SK-N-MC (cell line): ENCODE results near the gene NEDD4L.

ENCODE experiments used
- DNase-seq: peaks from one replicate; pipeline ENCODE4 v3.0.0-alpha.2; 2011; ENCODE audit warnings: low read depth, low spot score
- H3K27ac ChIP-seq: fragments of 200-600 bp; sonication (generic); 2 replicates; pipeline ENCODE4 v1.5.1; 2016; ENCODE audit warnings: mixed run types
- H3K36me3 ChIP-seq: fragments of 200-600 bp; sonication (generic); 2 replicates; pipeline ENCODE4 v1.6.1; 2017; ENCODE audit warnings: antibody characterized with exemption, low read length, mixed read lengths; ENCODE audit not compliant: insufficient read depth
- H3K4me3 ChIP-seq: fragments of 200-600 bp; sonication (generic); 2 replicates; pipeline ENCODE4 v1.5.1; 2016
- H3K9ac ChIP-seq: fragments of 200-600 bp; sonication (generic); 2 replicates; pipeline ENCODE4 v1.8.0; 2017; ENCODE audit warnings: mixed run types, mixed read lengths; ENCODE audit not compliant: insufficient read length
- H3K9me3 ChIP-seq: fragments of 200-600 bp; sonication (generic); 2 replicates; pipeline ENCODE4 v1.6.1; 2017; ENCODE audit warnings: low read depth, mild to moderate bottlenecking, antibody characterized with exemption, low read length, moderate library complexity, mixed read lengths
- EZH2 ChIP-seq: fragments of 200-600 bp; sonication (generic); IDR thresholded peaks from one replicate; pipeline ENCODE4 v1.6.1; 2017; ENCODE audit warnings: antibody characterized with exemption
- FOXP2 ChIP-seq: optimal IDR thresholded peaks from 2 replicates; pipeline ENCODE3; 2011; ENCODE audit warnings: mild to moderate bottlenecking, moderate library complexity; ENCODE audit not compliant: insufficient read depth; ENCODE audit errors: extremely low read length, control extremely low read depth
- POLR2AphosphoS5 ChIP-seq: IDR thresholded peaks from 2 replicates; pipeline ENCODE4 v1.6.1; 2012; ENCODE audit warnings: mild to moderate bottlenecking, low read depth, low read length, borderline replicate concordance

Gene NEDD4L

GRCh38 chr18:58354051-58354450 is 310.0 kb downstream of the NEDD4L start:
- no peaks in the 10 kb centered on the region for H3K9me3 ChIP-seq
- no peak for DNase-seq
- no peak overlapping the region for H3K4me3 ChIP-seq
- no peak overlapping the region for H3K27ac ChIP-seq
- TF ChIP-seq EZH2 (no peak), FOXP2 (no peak), POLR2AphosphoS5 (no peak)
- no peaks in the 10 kb centered on the region for H3K36me3 ChIP-seq
- no peak overlapping the region for H3K9ac ChIP-seq

GRCh38 chr18:58354791-58355190 is 310.8 kb downstream of the NEDD4L start:
- H3K27ac ChIP-seq: no peak overlapping the region
- no peak for DNase-seq
- no peaks in the 10 kb centered on the region for H3K36me3 ChIP-seq
- H3K4me3 ChIP-seq: no peak overlapping the region
- no peaks in the 10 kb centered on the region for H3K9me3 ChIP-seq
- H3K9ac ChIP-seq: no peak overlapping the region
- TF ChIP-seq FOXP2 (no peak), EZH2 (no peak), POLR2AphosphoS5 (no peak)

- H3K9me3 ChIP-seq: no peaks in the 10 kb centered on the region
- no peak overlapping the region for H3K27ac ChIP-seq
- DNase-seq: no peak
- no peak overlapping the region for H3K9ac ChIP-seq
- no peaks in the 10 kb centered on the region for H3K36me3 ChIP-seq
- H3K4me3 ChIP-seq: no peak overlapping the region
- TF ChIP-seq POLR2AphosphoS5 (no peak), FOXP2 (no peak), EZH2 (no peak)
Observed at GRCh38 chr18:58355243-58355642, 311.2 kb downstream of the NEDD4L start.

GRCh38 chr18:58359218-58359617 is 315.2 kb downstream of the NEDD4L start:
- no peak overlapping the region for H3K9ac ChIP-seq
- no peak overlapping the region for H3K4me3 ChIP-seq
- DNase-seq: no peak
- TF ChIP-seq POLR2AphosphoS5 (no peak), EZH2 (no peak), FOXP2 (no peak)
- H3K9me3 ChIP-seq: no peaks in the 10 kb centered on the region
- H3K27ac ChIP-seq: no peak overlapping the region
- H3K36me3 ChIP-seq: no peaks in the 10 kb centered on the region

GRCh38 chr18:58359620-58360019 is 315.6 kb downstream of the NEDD4L start:
- no peak overlapping the region for H3K9ac ChIP-seq
- no peak overlapping the region for H3K27ac ChIP-seq
- no peak for DNase-seq
- H3K36me3 ChIP-seq: no peaks in the 10 kb centered on the region
- TF ChIP-seq POLR2AphosphoS5 (no peak), FOXP2 (no peak), EZH2 (no peak)
- H3K4me3 ChIP-seq: no peak overlapping the region
- H3K9me3 ChIP-seq: no peaks in the 10 kb centered on the region

- Histone ChIP-seq H3K36me3 (no peaks in the 10 kb centered on the region), H3K27ac (no peak overlapping the region)
- TF ChIP-seq FOXP2: no peak
- TF ChIP-seq POLR2AphosphoS5: no peak
- TF ChIP-seq EZH2: no peak
Observed at GRCh38 chr18:58360324-58360723, 316.3 kb downstream of the NEDD4L start.

GRCh38 chr18:58361212-58361611 is 317.2 kb downstream of the NEDD4L start:
- TF ChIP-seq POLR2AphosphoS5 (no peak), EZH2 (no peak), FOXP2 (no peak)
- no peaks in the 10 kb centered on the region for H3K36me3 ChIP-seq
- H3K4me3 ChIP-seq: no peak overlapping the region
- DNase-seq: no peak
- no peak overlapping the region for H3K9ac ChIP-seq
- H3K27ac ChIP-seq: no peak overlapping the region
- H3K9me3 ChIP-seq: no peaks in the 10 kb centered on the region

More at GRCh38 chr18:58360324-58360723, 316.3 kb downstream of the NEDD4L start:
- no peak overlapping the region for H3K9ac ChIP-seq
- H3K9me3 ChIP-seq: no peaks in the 10 kb centered on the region
- no peak overlapping the region for H3K4me3 ChIP-seq
- DNase-seq: no peak

GRCh38 chr18:58362027-58362575 is 318.1 kb downstream of the NEDD4L start:
- TF ChIP-seq EZH2 (no peak), POLR2AphosphoS5 (no peak), FOXP2 (no peak)
- H3K9ac ChIP-seq: no peak overlapping the region
- DNase-seq: no peak
- H3K9me3 ChIP-seq: no peaks in the 10 kb centered on the region
- H3K36me3 ChIP-seq: no peaks in the 10 kb centered on the region
- H3K4me3 ChIP-seq: no peak overlapping the region
- no peak overlapping the region for H3K27ac ChIP-seq

- Histone ChIP-seq H3K9ac (no peak overlapping the region), H3K9me3 (no peaks in the 10 kb centered on the region), H3K4me3 (no peak overlapping the region), H3K36me3 (no peaks in the 10 kb centered on the region), H3K27ac (no peak overlapping the region)
- TF ChIP-seq EZH2 (no peak), FOXP2 (no peak), POLR2AphosphoS5 (no peak)
- DNase-seq: no peak
Observed at GRCh38 chr18:58362829-58363271, 318.8 kb downstream of the NEDD4L start.
